Dermis blood vessel endothelial cell (primary cell): ENCODE data around the gene GXYLT2. TPM values are rescaled to one million over a fixed set of nuclear protein-coding genes. Genes with fewer than 3 reads are reported as not detected.
"Not testable (repeated sequence)": the region's sequence is repeated elsewhere in the genome, so short reads cannot be mapped to it uniquely, and the experiment has no call there.

Source experiments
- DNase-seq: peaks from one replicate; pipeline ENCODE4 v3.0.0; 2010
- total RNA-seq: library from RNA; depleted of rRNA; stranded (reverse); fragments of >200 nt; gene quantifications from 2 replicates; pipeline ENCODE4 v1.2.3, GENCODE V29; 2014

The GXYLT2 gene
- total RNA-seq, 1 donor from 2014 or later: under 0.01 TPM

DNA sequence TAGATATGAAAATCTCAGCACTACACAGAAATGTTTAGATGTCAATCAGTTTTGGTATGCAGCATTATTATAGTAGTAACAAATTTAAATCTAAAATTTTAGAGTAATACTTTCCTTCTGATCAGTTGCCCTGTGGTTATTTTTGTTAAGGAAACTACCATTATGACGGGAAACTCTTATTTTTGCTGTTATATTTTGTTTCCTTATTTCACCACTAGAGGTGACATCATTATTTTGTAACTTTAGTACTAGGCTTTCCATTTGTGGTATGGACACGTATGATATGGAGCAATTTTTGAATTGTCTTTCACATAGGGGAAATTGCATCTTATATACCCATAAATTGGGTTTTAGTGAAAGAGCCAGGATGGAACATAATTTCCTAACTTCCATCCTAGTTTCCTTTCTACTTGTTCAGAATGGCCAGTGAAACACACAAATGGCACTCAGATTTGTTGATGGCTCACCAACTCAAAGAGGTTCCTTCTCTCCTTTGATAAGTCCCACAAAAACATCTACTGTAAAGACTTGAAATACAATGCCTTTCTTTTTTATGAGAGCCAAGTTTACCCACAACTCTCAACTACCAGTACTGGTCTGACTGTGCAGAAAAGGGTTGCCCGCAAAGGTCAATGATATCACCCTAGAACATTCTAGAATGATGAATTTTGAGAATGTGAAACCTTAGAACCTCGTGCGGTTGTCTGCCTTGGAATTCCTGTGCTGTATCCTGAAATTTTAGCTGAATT lies 89.4 kb downstream of the GXYLT2 start:
- no peak for DNase-seq

DNA sequence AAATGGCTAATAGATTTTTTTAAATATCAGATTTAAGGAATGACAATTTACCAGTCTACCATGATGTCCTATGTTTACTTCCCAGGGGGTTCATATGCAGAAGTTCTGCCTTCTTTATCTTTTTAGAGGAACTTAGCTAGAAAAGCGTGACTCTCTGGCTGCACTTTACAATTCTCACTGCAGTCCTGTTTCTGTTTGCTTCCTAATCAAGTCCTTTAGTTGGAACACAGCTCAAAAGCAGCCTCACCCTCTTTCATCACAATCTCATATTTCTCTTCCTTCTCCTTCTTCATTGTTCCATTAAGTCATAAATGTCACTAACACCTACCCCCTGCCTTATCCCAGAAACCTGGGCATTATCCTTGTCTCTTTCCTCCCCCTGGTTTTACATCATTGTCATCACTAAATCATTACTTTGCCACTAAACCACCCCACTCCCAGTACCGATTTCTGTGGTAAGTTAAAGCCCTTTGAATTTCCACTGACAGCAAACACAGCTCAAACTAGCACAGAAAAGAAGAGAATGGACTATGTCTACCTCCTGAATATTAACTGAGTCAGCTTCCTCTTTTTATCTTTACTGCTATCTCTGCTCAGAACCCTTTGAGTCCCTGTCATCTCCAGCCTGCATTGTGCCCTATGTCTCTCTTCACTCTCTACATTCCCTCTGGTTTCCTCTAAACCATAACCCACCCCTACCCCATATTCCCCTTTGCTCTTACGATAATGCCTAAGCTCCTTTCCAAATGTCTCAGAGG lies 94.9 kb downstream of the GXYLT2 start:
- no peak for DNase-seq

DNA sequence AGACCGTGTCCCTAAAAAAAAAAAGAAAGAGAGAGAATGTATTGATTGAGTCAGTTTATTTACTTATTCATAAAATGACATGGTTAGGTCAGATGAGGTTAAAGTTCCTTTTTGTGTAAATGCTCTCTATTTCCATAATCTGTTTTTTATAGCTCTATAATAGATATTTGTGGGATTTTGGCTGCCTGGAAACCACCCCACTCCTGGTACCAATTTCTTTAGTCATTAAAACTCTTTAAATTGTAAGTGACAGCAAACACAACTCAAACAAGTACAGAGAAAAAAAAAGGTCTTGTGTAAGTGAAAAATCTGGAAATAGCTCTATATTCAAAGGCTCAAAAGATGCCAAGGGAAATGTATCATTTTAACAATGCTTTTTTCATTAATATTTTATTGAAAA lies 97.7 kb downstream of the GXYLT2 start:
- no peak for DNase-seq

DNA sequence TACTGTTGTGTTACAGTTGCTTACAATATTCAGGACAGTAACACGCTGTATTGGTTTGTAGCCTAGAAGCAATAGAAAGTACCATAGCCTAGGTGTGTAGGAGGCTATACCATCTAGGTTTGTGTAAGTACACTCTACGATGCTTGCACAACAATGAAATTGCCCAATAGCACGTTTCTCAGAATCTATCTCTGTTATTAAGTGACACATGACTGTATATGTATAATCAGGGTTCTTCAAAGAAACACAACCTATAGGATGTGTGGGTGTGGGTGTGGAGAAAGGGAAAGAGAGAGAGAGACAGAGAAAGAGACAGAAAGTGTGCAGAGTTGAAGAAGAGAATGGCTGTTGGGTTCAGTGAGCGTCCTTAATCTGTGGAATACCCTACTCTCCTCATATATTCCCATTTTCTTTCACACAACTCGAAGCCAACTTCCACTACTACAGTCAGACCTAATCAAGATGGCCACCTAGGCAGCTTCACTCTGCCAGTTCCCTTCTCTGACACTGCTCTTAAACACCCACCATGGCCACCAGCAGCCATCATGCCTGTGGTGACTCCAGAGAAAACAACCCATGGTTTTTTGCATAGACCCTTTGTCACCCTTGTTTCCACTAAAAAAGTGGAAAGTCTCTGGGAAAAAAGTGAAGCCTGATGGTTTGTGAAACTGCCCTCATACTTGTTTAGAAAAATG lies 103.0 kb downstream of the GXYLT2 start:
- no peak for DNase-seq

DNA sequence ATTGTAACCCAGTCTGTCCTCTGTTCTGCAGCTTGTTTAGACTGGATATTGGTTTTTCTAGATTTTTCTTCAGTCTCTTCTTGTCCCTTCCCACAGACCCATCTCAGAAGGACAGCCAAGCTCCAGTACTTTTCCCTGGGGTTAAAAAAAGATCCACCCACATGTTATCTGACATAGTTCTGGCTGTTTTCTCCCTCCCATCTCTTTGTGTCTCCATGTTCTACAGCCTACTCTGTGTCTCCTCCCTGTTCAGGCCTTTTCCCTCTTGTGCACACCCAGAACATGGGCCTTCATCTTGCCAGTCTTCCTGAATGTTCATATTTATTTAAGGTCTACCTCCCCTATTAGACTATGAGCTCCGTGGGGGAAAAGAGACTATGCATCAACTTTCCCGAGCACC lies 103.7 kb downstream of the GXYLT2 start:
- no peak for DNase-seq

DNA sequence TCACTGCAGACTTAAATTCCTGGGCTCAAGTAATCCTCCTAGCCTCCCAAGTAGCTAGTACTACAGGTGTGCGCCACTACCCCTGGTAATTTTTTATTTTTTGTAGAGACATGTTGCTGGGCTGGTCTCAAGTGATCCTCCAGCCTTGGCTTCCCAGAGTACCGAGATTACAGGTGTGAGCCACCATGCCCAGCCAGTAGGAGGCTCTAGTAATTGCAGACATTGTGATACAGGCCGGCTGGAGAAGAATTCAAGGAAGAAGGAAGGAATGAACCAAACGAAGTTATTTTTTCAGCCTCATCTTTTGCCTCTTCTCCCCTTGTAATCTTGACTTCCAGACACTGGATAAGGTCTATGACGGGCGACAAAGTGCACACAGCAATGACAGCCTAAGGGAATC lies 105.5 kb downstream of the GXYLT2 start:
- DNase-seq: no peak

DNA sequence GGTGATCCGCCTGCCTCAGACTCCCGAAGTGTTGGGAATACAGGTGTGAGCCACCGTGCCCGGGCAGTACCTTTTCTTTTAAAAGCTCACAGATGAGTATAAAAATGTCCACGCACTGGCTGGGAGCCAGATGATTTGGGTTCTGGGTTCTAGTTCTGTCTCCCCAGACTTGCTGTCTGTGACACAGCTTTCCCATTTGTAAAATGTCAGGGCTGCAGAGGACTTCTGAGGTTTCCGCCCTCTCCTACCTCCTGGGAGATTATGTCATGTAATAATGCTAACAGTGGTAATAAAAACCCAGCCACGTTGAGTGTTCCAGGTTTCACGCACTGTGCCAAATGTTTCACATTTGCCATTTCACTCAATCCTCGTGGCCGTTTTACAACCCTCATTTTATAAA lies 107.5 kb downstream of the GXYLT2 start:
- no peak for DNase-seq

DNA sequence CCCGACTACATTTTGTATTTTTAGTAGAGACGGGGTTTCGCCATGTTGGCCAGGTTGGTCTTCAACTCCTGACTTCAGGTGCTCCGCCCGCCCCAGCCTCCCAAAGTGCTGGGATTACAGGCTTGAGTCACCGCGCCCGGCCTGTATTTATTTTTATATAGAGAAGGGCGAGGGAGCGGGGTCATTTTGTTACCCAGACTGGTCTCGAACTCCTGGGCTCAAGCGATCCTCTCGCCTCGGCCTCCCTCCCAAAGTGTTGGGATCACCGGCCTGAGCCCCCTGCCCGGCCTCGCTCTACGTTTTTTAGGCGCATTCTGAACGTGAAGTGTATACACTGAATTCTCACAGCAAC lies 108.3 kb downstream of the GXYLT2 start:
- DNase-seq: no peak

DNA sequence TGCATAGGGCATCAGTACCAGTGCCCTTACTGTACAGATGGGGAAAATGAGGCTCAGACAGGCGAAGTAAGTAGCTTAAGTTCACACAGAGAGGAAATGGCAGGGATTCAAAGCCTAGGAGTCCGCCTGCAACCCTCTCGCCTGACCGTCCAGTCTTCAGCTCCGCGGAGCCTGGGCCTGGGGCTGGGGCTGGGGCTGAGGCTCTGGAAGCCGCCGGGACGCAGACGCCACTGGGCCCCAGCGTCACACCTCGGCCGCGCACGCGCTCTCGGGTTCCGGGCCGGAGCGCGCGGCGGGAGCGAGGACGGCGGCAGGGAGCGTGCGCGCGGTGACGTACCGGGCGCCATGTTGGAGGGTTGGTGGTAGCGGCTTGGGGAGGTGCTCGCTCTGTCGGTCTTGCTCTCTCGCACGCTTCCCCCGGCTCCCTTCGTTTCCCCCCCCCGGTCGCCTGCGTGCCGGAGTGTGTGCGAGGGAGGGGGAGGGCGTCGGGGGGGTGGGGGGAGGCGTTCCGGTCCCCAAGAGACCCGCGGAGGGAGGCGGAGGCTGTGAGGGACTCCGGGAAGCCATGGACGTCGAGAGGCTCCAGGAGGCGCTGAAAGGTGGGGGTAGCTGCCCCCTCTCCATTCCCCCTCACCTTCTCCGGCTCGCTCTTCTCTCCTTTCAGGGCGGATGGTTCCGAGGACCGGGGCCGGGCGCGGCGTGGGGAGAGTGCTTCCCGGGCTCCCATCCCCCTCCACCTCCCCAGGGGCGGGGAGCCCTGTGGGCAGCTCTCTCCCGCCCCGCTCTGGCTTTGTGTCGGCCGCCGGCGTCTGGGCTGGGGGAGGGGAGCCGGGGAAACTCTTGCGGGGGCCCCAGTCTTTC lies 108.9 kb downstream of the GXYLT2 start, which contains the start of gene PPP4R2:
TSS of gene PPP4R2 (plus strand) at position 339 of the 861 bp plus-strand sequence. CDS start at position 566, 227 bp downstream.
- peak; percentile 93 for DNase-seq

DNA sequence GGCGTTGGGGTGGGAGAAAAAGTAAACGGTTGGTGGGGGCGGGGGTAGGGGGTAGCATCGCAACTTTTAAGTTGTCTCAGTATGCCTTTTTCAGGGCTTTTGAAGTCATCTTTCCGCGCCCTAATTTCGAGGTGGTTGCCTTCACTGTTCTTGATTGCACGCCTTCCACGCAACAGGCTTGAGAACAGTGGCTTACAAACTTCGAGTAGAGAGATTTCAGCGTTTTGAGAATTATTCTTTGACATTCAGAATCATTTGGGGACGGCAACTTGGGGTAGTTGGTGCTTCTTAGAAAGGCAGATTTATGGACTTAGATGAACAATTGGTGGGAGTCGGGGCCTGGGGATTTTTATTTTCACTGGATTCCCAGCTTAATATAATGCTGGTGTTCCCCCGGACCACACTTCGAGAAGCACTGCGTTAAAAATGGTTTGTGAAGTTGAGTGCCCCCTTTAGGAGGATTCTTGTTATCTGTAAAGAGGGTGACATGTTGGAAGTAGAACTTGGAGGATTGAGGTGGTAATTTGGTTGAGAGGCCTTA lies 109.6 kb downstream of the GXYLT2 start:
- peak; percentile 74 for DNase-seq

DNA sequence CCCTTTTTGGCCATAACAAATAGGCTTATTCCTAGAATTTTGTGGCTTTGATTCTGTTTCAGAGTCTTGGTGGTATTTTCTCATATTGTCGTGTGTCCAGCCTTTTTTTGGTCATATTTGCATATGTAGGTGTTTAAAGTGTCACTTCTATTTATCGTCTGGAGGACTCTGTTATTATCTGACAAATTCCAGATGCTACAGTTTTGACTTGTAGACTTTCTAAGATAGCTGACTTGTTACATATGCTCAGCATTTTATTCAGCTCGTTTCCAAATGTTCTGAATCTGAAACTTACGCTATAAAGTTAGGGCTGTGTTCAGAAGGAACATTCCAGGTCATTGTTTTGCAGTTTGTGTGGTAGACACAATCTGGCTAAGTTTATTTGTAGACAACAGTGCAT lies 110.6 kb downstream of the GXYLT2 start:
- no peak for DNase-seq

DNA sequence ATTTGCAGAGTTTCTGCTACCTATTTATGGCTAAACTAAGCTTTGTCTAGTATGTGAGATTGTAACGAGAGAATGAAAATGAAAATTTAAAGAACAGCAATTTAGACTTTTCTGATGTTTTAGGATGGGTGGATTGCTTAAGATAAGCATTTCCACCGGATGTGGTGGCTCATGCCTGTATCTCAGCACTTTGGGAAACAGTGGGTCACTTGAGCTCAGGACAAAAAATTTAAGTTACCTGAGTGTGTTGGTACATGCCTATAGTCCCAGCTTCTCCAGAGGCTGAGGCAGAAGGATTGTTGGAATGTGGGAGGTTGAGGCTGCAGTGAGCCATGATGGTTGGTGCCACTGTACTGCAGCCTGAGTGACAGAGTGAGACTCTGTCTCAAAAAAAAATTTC lies 112.1 kb downstream of the GXYLT2 start:
- no peak for DNase-seq

DNA sequence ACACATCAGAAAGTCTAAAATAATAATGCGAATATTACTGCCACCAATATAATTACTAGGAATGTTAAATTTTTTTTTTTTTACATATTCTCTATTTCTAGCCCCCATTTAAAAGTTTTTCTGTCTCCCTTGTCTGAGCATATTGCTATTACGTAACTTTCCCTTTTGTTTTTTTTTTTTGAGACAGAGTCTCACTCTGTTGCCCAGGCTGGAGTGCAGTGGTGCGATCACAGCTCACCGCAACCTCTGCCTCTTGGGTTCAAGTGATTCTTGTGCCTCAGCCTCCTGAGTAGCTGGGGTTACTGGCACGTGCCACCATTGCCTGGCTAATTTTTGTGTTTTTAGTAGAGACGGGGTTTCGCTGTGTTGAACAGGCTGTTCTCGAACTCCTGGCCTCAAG lies 115.2 kb downstream of the GXYLT2 start:
- DNase-seq: not testable (repeated sequence)

DNA sequence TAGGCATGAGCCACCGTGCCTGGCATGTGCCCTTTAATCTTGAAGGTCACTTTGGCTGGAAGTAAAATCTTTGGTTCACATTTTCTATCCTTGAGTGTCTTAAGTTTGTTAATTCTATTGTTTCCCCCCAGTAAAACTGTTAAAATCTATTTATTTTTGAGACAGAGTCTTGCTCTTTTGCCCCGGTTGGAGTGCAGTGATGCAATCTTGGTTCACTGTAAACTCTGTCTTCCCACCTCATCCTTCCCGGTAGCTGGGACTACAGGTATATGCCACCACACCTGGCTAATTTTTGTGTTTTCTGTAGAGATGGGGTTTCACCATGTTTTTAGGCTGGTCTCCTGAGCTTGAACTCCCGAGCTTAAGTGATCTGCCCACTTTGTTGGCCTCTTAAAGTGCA lies 116.5 kb downstream of the GXYLT2 start:
- DNase-seq: no peak

DNA sequence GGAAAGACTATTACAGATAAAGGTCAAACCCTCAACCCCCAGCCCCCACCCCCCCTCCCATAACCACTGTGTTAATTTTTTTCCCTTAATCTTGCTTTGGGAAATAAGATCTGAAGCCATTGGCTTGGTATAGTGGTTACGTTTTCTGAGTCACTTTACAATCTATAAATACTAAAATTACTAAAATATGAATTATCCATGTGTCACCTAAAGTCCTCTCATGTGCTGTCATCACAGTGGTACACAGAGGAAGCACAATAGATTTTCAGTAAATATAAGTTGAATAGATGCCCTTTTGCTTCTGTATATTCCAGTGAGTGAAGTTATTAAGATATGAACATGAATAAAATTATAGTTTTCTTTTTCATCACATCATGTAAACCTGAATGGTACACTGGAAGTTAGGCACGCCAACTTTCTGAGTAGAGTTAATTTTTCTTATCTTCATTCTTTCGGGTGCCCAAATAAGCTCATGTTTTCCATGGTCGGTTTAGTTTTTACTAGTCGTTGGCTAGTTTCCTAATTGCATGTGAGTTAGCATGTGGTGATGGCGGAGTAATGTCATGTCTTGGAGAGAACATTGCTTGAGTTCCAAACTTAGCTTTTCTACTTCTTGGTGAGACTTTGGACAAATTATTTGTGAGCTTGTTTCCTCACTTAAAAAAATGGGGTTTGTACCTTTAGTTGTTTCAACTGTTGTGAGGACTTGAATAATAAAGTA lies 120.3 kb downstream of the GXYLT2 start:
- no peak for DNase-seq

DNA sequence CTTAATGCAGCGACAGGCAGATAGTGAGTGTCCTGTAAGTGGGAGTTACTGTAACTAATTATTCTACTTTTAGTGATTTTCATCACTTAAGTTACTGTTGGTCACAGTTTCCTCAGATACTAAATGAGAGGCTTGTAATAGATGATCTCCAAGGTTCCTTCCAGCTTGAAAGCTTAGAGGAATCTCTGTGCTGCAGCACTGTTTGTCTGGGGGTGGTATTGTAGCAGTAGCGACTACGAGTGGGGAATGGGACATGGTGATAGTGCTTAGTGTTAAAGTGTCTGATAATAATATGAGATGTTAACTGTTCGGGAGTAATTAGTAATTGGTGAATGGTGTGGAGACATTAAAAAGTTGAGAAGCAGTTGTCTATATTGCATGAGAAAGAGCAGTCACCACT lies 121.2 kb downstream of the GXYLT2 start:
- DNase-seq: no peak

DNA sequence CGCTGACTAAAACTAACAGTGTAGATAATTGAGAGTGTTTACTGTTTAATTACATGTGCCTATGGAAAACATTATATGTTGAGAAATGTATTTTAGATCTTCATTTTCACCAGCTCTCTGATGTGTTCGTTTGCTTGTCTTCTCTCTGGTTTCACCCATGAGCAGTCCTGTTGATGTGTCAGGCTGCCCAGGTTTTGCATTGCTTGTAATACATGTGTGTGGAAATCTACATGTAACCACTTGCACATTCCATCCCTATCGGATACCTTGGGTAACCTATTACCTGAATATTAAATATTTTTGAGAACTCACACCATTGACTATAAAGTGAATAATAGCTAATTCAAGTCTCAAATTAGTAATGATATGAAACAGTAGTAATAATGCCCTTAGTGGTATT lies 121.9 kb downstream of the GXYLT2 start:
- DNase-seq: no peak

DNA sequence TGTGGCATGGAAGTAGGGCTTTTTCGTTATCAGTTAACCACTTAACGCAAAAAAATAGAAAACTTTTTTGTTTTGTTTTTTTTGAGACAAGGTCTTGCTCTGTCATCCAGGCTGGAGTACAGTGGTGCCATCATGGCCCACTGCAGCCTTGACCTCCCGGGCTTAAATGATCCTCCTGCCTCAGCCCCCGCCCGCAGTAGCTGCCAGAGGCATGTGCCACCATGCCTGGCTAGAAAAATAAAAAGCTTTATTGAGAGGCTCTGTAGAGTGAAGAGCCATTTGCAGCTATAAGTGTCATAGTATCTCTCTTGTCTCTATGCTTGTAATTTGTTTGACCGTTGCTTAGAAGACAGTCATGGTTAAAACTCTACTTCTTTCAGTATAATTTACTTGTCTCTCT lies 122.3 kb downstream of the GXYLT2 start:
- DNase-seq: no peak

DNA sequence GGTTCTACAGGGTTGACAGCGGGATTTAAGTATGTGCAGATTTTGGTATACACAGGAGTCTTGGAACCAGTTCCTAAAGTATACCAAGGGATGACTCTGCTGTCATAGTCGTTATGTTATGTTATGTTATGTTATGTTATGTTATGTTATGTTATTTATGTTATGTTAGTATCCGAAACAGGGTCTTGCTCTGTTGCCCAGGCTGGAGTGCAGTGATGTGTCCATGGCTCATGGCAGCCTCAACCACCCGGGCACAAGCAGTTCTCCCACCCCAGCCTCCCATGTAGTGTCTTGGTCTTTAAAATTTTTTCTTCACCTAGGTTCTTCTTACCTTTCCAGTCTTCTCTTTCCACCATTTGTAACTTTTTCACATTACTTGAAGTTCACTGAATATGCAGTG lies 130.5 kb downstream of the GXYLT2 start:
- no peak for DNase-seq

DNA sequence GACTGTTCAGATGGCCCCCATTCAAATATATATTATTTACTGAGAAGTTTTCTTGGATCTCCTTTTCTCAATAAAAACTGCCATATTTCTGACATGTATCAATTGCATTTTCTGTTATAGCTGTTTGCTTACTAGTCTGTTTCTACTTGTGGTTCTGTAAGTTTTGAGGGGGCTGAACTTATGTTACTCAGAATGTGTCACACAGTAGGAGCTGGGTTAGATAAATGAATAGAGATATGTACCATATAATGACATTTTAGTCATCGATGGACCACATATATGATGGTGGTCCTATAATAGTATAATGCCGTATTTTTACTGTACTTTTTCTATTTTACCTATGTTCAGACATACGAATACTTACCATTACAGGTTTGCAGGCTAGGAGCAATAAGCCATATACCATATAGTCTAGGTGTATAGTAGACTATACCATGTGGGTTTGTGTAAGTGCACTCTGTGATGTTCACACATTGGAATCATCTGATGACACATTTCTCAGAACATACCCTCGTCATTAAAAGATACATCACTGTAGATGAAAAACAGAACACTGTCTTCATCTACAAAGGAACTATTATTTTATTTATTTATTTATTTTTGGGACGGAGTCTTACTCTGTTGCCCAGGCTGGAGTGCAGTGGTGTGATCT lies 131.1 kb downstream of the GXYLT2 start:
- no peak for DNase-seq

DNA sequence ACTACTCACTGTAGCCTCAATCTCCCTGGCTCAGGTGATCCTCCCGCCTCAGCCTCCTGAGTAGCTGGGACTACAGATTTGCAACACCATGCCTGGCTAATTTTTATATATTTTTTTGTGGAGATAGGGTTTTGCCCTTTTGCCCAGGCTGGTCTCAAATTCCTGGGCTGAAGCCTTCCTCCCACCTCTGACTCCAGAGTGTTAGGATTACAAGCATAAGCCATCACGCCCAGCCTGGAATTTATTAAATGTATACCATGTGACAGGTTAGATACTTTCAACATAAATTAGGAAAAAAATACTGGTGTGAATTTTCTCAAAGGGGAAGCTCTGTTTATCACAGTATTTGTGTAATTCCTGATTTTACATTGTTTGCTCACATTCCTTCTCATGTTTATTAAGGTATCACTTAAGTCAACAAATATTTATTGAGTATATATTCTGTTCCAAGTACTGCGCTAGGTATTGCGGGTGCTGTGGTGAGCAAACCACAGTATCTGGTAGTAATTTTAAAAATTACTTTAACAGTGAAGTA lies 133.5 kb downstream of the GXYLT2 start:
- no peak for DNase-seq
